ENCODE measurements around the gene RNF168.
"Not testable (repeated sequence)": the region's sequence is repeated elsewhere in the genome, so short reads cannot be mapped to it uniquely, and the experiment has no call there.

Gene RNF168

DNA sequence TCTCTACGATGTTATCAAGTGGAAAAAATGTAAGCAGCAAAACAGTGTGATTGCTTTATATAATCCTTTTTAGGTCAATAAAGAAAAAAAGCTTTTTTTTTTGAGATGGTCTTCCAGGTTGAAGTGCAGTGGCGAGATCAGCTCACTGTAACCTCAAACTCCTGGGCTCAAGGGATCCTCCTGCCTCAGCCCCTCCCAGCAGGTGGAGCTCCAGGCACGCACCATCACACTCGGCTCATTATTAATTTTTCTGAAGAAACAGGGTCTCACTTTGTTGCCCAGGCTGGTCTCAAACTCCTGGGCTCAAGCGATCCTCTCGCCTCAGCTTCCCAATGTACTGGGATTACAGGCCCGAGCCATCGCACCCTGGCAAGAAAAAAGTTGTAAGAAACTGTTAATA is 17.3 kb downstream of the RNF168 start:
- no peak for TF ChIP-seq ZFX (IDR thresholded peaks at IDR 0.05)
- TF ChIP-seq, protein P1, sequence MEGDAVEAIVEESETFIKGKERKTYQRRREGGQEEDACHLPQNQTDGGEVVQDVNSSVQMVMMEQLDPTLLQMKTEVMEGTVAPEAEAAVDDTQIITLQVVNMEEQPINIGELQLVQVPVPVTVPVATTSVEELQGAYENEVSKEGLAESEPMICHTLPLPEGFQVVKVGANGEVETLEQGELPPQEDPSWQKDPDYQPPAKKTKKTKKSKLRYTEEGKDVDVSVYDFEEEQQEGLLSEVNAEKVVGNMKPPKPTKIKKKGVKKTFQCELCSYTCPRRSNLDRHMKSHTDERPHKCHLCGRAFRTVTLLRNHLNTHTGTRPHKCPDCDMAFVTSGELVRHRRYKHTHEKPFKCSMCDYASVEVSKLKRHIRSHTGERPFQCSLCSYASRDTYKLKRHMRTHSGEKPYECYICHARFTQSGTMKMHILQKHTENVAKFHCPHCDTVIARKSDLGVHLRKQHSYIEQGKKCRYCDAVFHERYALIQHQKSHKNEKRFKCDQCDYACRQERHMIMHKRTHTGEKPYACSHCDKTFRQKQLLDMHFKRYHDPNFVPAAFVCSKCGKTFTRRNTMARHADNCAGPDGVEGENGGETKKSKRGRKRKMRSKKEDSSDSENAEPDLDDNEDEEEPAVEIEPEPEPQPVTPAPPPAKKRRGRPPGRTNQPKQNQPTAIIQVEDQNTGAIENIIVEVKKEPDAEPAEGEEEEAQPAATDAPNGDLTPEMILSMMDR (conservative IDR thresholded peaks at IDR 0.05) = peak; percentile 57
- no peak overlapping the region for H3K27ac ChIP-seq

DNA sequence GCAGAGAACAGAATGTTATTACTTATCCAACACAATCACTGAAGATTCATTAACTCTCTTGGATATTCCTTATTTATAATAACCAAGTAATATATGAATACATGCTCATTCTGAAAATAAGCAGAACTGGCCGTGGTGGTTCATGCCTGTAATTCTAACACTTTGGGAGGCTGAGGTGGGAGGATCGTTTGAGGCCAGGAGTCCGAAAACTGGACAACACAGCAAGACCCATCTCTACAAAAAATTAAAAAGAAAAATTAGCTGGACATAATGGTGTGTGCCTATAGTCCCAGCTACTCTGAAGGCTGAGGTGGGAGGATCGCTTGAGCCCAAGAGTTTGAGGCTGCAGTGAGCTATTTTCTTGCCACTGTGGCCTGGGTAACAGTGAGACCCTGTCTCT is 25.9 kb downstream of the RNF168 start:
- no peak overlapping the region for H3K27ac ChIP-seq
- TF ChIP-seq ZFX (IDR thresholded peaks at IDR 0.05) = no peak
- TF ChIP-seq, protein P1 (conservative IDR thresholded peaks at IDR 0.05) = no peak

DNA sequence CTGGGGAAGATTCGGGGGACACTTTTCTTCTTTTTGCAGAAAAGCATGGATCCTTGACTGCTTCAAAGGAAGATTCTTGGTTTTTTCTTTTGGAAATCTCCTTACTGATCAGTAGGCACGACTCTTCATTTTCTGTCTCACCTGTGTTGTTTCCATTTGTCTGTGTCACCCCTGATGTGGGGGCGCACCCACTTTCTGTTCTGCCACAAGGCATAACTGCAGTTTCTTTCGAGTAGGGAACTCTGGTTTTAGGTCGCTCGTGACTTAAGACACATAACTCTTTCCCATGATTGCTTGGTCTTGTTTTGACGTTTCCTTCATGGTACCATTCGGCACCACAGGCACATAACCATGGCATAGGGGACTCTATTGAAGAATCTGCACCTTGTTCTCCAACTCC is 31.3 kb downstream of the RNF168 start:
- no peak for TF ChIP-seq ZFX (IDR thresholded peaks at IDR 0.05)
- TF ChIP-seq, protein P1 (conservative IDR thresholded peaks at IDR 0.05) = no peak
- H3K27ac ChIP-seq = no peak overlapping the region

DNA sequence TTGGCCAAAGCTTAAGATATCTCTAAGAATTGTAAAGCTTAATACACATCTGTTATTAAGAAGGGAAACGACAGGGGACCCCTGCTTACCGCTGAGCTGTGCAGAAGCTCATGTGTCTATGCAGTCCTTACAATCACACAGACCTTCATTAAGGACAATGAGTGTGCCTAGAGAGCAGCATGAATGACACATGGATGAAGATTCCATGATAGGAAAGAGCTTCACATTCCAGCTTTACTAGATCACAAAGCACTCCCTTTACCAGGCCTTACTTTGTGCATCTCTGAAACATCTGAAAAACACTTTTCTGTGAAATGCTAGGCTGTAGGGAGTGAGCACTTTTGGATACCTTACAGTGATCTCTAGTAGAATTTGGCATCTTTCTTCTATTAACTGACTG is 32.0 kb downstream of the RNF168 start:
- TF ChIP-seq, protein P1 (conservative IDR thresholded peaks at IDR 0.05) = no peak
- TF ChIP-seq ZFX (IDR thresholded peaks at IDR 0.05) = no peak
- H3K27ac ChIP-seq = no peak overlapping the region

DNA sequence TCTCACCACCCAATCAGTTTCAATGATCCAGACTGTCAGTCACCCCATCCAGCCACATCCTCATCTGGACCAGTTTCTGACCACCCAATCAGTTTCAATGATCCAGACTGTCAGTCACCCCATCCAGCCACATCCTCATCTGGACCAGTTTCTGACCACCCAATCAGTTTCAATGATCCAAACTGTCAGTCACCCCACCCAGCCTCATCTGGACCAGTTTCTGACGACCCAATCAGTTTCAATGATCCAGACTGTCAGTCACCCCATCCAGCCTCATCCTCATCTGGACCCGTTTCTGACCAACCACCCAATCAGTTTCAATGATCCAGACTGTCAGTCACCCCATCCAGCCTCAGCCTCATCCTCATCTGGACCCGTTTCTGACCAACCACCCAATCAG is 33.4 kb downstream of the RNF168 start:
- not testable (repeated sequence) for H3K27ac ChIP-seq

DNA sequence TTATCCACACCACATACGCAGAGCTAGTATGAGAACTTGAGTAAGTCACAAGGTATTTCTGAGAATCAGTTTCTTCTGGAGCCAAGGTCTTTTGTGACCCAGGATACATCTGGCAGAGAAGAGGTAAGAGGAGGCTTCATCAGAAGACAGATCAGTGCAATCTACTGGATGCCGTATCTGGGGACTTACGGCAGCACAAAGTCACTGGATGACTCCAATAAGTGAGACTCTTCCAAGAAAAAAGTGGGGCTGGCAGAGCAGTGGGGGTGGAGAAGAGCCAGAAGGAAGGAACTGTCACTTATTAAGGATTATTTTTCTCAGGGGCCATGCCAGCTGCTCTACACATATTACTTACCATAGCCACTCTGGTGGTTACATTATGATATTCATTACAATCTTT is 39.8 kb downstream of the RNF168 start:
- no peak for TF ChIP-seq ZFX (IDR thresholded peaks at IDR 0.05)
- TF ChIP-seq, protein P1 (conservative IDR thresholded peaks at IDR 0.05) = no peak
- no peak overlapping the region for H3K27ac ChIP-seq

DNA sequence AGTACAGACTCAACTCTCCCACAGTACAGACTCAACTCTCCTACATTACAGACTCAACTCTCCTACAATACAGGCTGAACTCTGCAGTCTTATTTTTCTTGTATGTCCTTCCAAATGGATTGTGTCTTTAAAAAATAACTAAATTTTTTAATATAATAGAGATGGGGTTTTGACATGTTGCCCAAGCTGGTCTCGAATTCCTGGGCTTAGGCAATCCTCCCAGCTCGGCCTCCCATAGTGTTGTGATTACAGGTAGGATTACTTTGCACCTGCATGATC is 40.2 kb downstream of the RNF168 start:
- TF ChIP-seq ZFX (IDR thresholded peaks at IDR 0.05) = no peak
- TF ChIP-seq, protein P1 (conservative IDR thresholded peaks at IDR 0.05) = no peak
- H3K27ac ChIP-seq = no peak overlapping the region

DNA sequence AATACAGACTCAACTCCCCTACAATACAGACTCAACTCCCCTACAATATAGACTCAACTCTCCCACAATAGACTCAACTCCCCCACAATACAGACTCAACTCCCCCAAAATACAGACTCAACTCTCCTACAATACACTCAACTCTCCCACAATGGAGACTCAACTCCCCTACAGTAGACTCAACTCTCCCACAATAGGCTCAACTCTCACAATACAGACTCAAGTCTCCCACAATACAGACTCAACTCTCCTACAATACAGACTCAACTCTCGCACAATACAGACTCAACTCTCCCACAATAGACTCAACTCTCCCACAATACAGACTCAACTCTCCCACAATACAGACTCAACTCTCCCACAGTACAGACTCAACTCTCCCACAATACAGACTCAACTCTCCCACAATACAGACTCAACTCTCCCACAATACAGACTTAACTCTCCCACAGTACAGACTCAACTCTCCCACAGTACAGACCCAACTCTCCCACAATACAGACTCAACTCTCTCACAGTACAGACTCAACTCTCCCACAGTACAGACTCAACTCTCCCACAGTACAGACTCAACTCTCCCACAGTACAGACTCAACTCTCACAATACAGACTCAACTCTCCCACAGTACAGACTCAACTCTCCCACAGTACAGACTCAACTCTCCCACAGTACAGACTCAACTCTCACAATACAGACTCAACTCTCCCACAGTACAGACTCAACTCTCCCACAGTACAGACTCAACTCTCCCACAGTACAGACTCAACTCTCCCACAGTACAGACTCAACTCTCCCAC is 40.7 kb downstream of the RNF168 start:
- H3K27ac ChIP-seq = not testable (repeated sequence)

Measured in C4-2B (cell line).